ENCODE measurements around the gene PSMD11.

Gene PSMD11

DNA sequence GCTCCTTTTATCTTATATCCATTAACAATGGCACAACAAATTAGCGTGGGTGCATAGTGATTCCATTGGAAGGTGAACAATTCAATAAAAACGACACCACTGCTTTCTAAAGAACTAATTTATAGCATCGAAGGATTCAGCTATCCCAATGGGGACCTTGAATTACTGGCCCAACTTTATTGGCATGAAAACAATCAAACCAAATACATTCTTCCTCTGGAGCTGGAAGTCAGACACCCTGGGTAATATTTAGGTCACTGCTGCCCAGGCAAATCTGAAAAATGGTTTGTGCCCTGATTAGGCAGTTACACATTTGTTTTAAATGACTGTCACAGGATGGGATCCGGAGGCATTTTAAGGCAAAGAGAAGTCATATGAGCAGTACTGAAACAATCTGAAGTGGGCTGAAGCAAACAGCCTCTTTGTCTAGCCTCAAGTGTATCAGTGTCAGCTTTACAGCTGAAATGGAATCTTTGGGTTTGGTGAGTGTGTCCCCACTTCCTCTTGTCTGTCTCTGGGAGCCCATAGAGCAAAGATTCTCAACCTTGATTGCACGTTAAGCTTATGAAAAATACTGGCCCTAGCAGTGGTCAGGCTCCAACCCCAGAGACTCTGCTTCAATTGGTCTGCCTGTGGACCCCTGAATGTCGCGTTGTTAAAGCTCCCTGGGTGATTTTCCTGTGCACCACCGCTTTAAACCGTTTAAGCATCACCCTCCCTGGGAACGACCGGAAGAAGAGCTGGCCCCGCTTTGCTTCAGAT lies 72.8 kb downstream of the PSMD11 start:
- Histone ChIP-seq H4K20me1 (ENCODE audit: low read depth, low read length) (no peaks in the 10 kb centered on the region), H3K27me3 (ENCODE audit: low read length) (no peaks in the 10 kb centered on the region), H3K27ac (ENCODE audit: low read depth, low read length) (no peak overlapping the region), H3K79me2 (ENCODE audit: insufficient read depth, low read length) (no peaks in the 10 kb centered on the region), H3K4me2 (ENCODE audit: low read depth, low read length, poor library complexity, severe bottlenecking) (no peak overlapping the region), H3F3A (ENCODE audit: insufficient read depth) (no peaks in the 10 kb centered on the region), H3K9ac (ENCODE audit: low read length) (no peak overlapping the region), H3K9me2 (replicated peaks; ENCODE audit: insufficient read depth, low read length) (no peaks in the 10 kb centered on the region), H2AFZ (ENCODE audit: low read depth, low read length, severe bottlenecking) (no peak overlapping the region), H3K36me3 (ENCODE audit: low read length) (no peaks in the 10 kb centered on the region), H3K4me3 (ENCODE audit: insufficient read depth, low read length, poor library complexity, severe bottlenecking) (no peak overlapping the region), H3K9me3 (ENCODE audit: insufficient read depth, low read length) (no peaks in the 10 kb centered on the region)
- no peak for TF ChIP-seq EZH2phosphoT487 (conservative IDR thresholded peaks at IDR 0.05; ENCODE audit: low read length)
- TF ChIP-seq, protein P1, sequence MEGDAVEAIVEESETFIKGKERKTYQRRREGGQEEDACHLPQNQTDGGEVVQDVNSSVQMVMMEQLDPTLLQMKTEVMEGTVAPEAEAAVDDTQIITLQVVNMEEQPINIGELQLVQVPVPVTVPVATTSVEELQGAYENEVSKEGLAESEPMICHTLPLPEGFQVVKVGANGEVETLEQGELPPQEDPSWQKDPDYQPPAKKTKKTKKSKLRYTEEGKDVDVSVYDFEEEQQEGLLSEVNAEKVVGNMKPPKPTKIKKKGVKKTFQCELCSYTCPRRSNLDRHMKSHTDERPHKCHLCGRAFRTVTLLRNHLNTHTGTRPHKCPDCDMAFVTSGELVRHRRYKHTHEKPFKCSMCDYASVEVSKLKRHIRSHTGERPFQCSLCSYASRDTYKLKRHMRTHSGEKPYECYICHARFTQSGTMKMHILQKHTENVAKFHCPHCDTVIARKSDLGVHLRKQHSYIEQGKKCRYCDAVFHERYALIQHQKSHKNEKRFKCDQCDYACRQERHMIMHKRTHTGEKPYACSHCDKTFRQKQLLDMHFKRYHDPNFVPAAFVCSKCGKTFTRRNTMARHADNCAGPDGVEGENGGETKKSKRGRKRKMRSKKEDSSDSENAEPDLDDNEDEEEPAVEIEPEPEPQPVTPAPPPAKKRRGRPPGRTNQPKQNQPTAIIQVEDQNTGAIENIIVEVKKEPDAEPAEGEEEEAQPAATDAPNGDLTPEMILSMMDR (IDR thresholded peaks at IDR 0.05; ENCODE audit: insufficient read depth, low read length, poor library complexity, severe bottlenecking) = no peak

- TF ChIP-seq EZH2phosphoT487 (conservative IDR thresholded peaks at IDR 0.05; ENCODE audit: low read length) = no peak
- TF ChIP-seq, protein P1 (IDR thresholded peaks at IDR 0.05; ENCODE audit: insufficient read depth, low read length, poor library complexity, severe bottlenecking) = no peak
- H3K4me2 ChIP-seq (ENCODE audit: low read depth, low read length, poor library complexity, severe bottlenecking) = no peak overlapping the region
- no peaks in the 10 kb centered on the region for H3K27me3 ChIP-seq (ENCODE audit: low read length)
- H3K36me3 ChIP-seq (ENCODE audit: low read length) = no peaks in the 10 kb centered on the region
- H3K4me3 ChIP-seq (ENCODE audit: insufficient read depth, low read length, poor library complexity, severe bottlenecking) = no peak overlapping the region
- no peaks in the 10 kb centered on the region for H3F3A ChIP-seq (ENCODE audit: insufficient read depth)
- no peaks in the 10 kb centered on the region for H3K79me2 ChIP-seq (ENCODE audit: insufficient read depth, low read length)
- no peaks in the 10 kb centered on the region for H4K20me1 ChIP-seq (ENCODE audit: low read depth, low read length)
- no peaks in the 10 kb centered on the region for H3K9me2 ChIP-seq (replicated peaks; ENCODE audit: insufficient read depth, low read length)
- H3K9me3 ChIP-seq (ENCODE audit: insufficient read depth, low read length) = no peaks in the 10 kb centered on the region
- no peak overlapping the region for H2AFZ ChIP-seq (ENCODE audit: low read depth, low read length, severe bottlenecking)
- no peak overlapping the region for H3K9ac ChIP-seq (ENCODE audit: low read length)
- H3K27ac ChIP-seq (ENCODE audit: low read depth, low read length) = no peak overlapping the region
Measured at GRCh38 chr17:32517982-32518381, 73.7 kb downstream of the PSMD11 start.

DNA sequence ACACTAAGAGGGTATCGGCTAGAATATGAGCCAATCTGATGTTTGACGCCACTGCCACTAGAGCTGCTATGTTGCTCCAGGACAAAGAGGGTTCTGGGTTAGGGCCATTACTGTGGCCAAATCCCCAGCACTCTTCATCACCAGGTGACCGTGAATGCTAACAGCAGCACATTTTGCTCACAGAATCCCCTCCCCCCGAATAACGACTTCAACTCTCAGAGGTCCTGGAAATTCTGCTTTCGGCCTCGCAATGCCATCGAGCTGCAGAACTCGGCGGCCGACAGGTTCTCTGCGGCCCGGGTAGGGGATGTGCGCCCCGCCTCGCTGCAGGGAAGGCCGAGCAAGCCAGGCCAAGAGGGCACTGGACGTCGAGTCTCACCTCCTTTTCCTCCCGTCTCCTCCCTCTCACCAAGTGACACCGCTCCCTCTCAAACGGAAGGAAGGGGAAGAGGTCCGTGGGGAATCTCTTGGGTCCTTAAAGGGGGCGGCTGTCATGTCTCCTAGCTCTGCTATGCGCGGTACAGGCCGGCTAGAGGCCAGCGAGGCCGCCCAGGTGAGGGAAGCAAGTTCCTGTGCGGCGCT lies 74.4 kb downstream of the PSMD11 start:
- H3K9ac ChIP-seq (ENCODE audit: low read length) = peak overlapping the region; percentile 36; the same call in 1 of the 2 replicates
- no peak overlapping the region for H3K27ac ChIP-seq (ENCODE audit: low read depth, low read length)
- H3K4me2 ChIP-seq (ENCODE audit: low read depth, low read length, poor library complexity, severe bottlenecking) = peak overlapping the region; percentile 86
- H3K79me2 ChIP-seq (ENCODE audit: insufficient read depth, low read length) = no peaks in the 10 kb centered on the region
- H3K9me2 ChIP-seq (replicated peaks; ENCODE audit: insufficient read depth, low read length) = no peaks in the 10 kb centered on the region
- peaks cover 6% of the 10 kb centered on the region for H3F3A ChIP-seq (ENCODE audit: insufficient read depth)
- no peaks in the 10 kb centered on the region for H3K9me3 ChIP-seq (ENCODE audit: insufficient read depth, low read length)
- H3K4me3 ChIP-seq (ENCODE audit: insufficient read depth, low read length, poor library complexity, severe bottlenecking) = no peak overlapping the region
- TF ChIP-seq, protein P1 (IDR thresholded peaks at IDR 0.05; ENCODE audit: insufficient read depth, low read length, poor library complexity, severe bottlenecking) = no peak
- no peak for TF ChIP-seq EZH2phosphoT487 (conservative IDR thresholded peaks at IDR 0.05; ENCODE audit: low read length)
- H3K36me3 ChIP-seq (ENCODE audit: low read length) = no peaks in the 10 kb centered on the region
- no peak overlapping the region for H2AFZ ChIP-seq (ENCODE audit: low read depth, low read length, severe bottlenecking)
- no peaks in the 10 kb centered on the region for H3K27me3 ChIP-seq (ENCODE audit: low read length)
- no peaks in the 10 kb centered on the region for H4K20me1 ChIP-seq (ENCODE audit: low read depth, low read length)
